Activated naive CD4-positive, alpha-beta T cell treated with anti-CD3 and anti-CD28 coated beads, Interleukin-2, amount 50 U/mL, for 72 hours (primary cell): Measurements from ENCODE around the gene TECPR1. TPM values are rescaled to one million over a fixed set of nuclear protein-coding genes. Genes with fewer than 3 reads are reported as not detected.
A peak's percentile ranks its signal among the peaks of the same experiment; 100 is the strongest.
"Not testable (repeated sequence)": the region's sequence is repeated elsewhere in the genome, so short reads cannot be mapped to it uniquely, and the experiment has no call there.

Experiments
- ATAC-seq, 2 donors: fragments of 150-1000 bp; cut with Tn5 transposase; 2 replicates each; pipeline ENCODE4 v1.10.0; 2021; ENCODE audit warnings: mild to moderate bottlenecking in 2 of 2, moderate library complexity in 2 of 2
- DNase-seq, 2 donors: peaks; one replicate each; pipeline ENCODE4 v3.0.0; 2021 to 2022; ENCODE audit warnings: low spot score in 2 of 2
- H3K27ac Mint-ChIP-seq, 2 donors: one replicate each; pipeline ENCODE4 v1.8.0; 2022; ENCODE audit warnings: mild to moderate bottlenecking in 2 of 2, mixed read lengths in 2 of 2
- H3K36me3 Mint-ChIP-seq, 2 donors: one replicate each; pipeline ENCODE4 v1.8.0; 2022; ENCODE audit warnings: mixed read lengths in 2 of 2
- H3K9me3 Mint-ChIP-seq, 2 donors: one replicate each; pipeline ENCODE4 v1.8.0; 2022; ENCODE audit warnings: mixed read lengths in 2 of 2
- total RNA-seq, 2 donors: library from RNA; stranded (reverse); gene quantifications; one replicate each; pipeline ENCODE4 v1.2.3, GENCODE V29; 2022

The TECPR1 gene
- total RNA-seq, 2 donors from 2014 or later, result 37.9 to 62.0 TPM

- H3K9me3 Mint-ChIP-seq, result no peaks in the 10 kb centered on the region
- no peaks in the 10 kb centered on the region for H3K36me3 Mint-ChIP-seq
- no peak for DNase-seq
- no peak overlapping the region for H3K27ac Mint-ChIP-seq
- no peak for ATAC-seq
These were observed 27.9 kb downstream of the TECPR1 start for GRCh38 chr7:98223898-98224700.

DNA sequence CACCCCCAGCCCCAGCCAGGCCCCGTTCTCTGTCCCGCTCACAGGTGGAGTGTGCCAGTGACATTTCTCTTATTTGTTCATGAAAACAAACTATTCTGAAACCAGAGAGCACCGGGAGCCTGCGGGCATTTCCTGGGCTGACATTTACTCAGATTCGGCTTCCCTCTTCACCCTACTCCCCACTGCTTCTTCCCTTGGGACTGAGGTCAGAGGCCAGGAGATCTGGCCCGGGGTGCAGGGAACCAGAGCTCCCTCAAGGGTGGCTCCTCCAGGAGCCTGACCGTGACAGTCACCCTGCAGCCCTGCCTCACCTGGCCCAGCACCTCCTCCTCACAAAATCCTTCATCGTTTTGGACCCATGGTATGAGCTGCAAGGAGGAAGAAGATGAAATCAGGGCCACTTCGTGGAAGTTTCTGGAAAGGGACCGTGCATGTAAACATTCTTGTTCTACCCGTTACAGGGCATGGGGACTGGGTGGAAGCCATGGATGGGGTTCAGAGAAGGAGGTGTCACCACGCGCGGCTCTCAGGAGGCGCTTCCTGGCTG, 28.6 kb downstream of the TECPR1 start:
- H3K9me3 Mint-ChIP-seq, result no peaks in the 10 kb centered on the region
- ATAC-seq (no peak), DNase-seq (no peak)
- no peaks in the 10 kb centered on the region for H3K36me3 Mint-ChIP-seq
- H3K27ac Mint-ChIP-seq, result no peak overlapping the region

GRCh38 chr7:98222533-98223195, 29.4 kb downstream of the TECPR1 start:
- DNase-seq (no peak), ATAC-seq (no peak)
- H3K27ac Mint-ChIP-seq, result no peak overlapping the region
- no peaks in the 10 kb centered on the region for H3K9me3 Mint-ChIP-seq
- H3K36me3 Mint-ChIP-seq, result no peaks in the 10 kb centered on the region

GRCh38 chr7:98221611-98222532, 30.2 kb downstream of the TECPR1 start:
- Mint-ChIP-seq H3K9me3 (no peaks in the 10 kb centered on the region), H3K36me3 (no peaks in the 10 kb centered on the region), H3K27ac (no peak overlapping the region)
- DNase-seq (no peak), ATAC-seq (no peak)

- ATAC-seq, H3K36me3 Mint-ChIP-seq, H3K9me3 Mint-ChIP-seq, H3K27ac Mint-ChIP-seq, DNase-seq: not testable (repeated sequence)
These were observed 32.6 kb downstream of the TECPR1 start for GRCh38 chr7:98219382-98219781.

- peak overlapping the region in 1 of 2 donors; percentile 77 for H3K27ac Mint-ChIP-seq
- ATAC-seq, result no peak
These were observed 34.1 kb downstream of the TECPR1 start for GRCh38 chr7:98217623-98218582.

GRCh38 chr7:98216941-98217622, 35.0 kb downstream of the TECPR1 start:
- no peaks in the 10 kb centered on the region for H3K36me3 Mint-ChIP-seq
- no peak for DNase-seq
- ATAC-seq, result no peak
- H3K27ac Mint-ChIP-seq, result peak overlapping the region in 1 of 2 donors; percentile 74
- H3K9me3 Mint-ChIP-seq, result no peaks in the 10 kb centered on the region

More at GRCh38 chr7:98217623-98218582, 34.1 kb downstream of the TECPR1 start:
- Mint-ChIP-seq H3K36me3 (no peaks in the 10 kb centered on the region), H3K9me3 (no peaks in the 10 kb centered on the region)
- DNase-seq, result no peak

DNA sequence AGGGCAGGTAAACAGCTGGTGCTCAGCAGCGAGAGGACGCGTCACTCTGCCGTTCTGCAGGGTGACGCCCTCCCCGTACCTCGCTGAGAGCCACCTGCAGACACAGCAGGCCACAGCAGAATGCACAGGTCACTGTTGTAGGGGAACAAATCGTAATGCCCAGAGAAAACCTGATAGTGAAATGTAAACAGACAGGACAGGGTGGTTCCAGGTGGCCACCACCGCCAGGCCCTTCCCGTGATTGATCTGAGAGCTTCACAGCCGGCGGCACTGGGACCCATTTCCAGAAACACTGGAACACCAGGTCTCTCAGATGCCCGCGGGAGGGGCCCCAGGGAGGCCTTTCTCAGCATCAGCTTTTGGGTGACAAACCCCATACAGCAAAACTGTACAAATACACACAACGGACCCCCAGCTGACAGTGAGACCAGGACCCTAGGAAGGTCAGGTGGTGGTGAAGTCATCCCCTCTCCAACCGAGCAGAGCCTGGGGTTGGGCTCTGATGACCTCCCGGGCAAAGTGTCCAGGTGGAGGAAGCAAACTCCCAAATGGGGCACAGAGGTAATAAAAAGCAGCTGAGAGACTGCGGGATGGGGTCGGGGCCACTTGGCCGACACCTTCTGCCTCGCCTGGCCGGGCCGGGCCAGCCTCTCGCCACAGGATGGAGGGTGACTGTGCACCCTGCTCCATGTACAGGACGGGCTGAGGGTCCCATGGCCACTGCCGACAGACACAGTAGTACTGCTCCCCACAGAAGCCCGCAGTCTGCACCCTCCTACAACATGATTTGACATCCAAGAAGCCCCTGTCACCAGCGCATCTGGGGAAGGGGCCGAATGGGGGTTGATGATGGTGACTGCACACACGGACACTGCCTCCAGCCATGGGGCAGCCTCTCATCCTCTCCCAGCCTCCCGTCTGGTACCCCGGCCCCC, 36.2 kb downstream of the TECPR1 start:
- peak overlapping the region; percentile 35 to 60 for H3K27ac Mint-ChIP-seq
- no peaks in the 10 kb centered on the region for H3K36me3 Mint-ChIP-seq
- ATAC-seq, result no peak
- no peaks in the 10 kb centered on the region for H3K9me3 Mint-ChIP-seq
- no peak for DNase-seq

- DNase-seq (no peak), ATAC-seq (no peak)
- no peaks in the 10 kb centered on the region for H3K36me3 Mint-ChIP-seq
- no peaks in the 10 kb centered on the region for H3K9me3 Mint-ChIP-seq
- no peak overlapping the region for H3K27ac Mint-ChIP-seq
These were observed 37.2 kb downstream of the TECPR1 start for GRCh38 chr7:98214811-98215321.

DNA sequence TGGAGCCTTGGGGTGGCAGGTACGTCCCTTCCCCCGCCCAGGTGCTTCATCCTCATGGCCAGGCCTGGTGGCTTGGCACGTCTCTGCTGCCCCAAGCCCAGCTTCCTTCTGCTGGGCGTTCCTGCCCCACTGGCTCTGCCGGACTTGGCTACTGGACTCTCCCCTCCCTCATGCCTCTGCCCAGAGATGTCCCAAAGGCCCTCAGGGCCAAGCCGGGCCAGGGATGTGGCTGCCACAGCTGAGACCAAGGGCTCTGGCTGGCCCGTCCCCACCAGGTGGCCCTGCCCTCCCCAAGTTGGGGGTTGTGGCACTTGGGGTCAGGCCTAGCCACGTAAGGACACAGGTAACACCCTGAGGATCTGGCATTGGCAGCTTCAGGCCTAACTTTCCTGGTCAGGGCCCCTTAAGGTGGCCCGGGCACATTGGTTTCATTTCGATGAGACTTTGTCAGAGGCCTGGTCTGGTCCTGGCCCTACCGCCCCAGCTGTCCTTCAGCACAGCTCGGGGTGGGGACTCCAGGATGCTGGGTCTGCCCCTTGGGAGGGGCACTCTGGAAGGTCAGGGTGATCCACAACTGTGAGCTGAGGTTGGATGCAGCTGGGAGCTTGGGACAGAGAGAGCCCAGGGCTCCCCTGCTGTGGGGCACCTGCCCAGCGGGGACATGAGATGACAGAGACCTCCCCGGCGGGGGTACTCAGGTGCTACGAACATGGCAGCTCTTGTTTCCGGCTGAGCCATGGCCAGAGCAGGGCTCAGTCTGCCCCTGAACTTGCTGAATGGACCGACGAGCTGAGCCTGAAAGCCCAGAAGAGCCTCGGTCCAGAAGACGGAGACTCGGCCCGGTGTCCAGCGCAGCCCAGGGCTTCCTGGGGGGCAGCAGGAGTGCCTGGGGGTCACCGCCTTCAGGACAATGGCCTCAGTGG, 37.9 kb downstream of the TECPR1 start:
- ATAC-seq, result peak in 1 of 2 donors; percentile 2
- H3K36me3 Mint-ChIP-seq, result no peaks in the 10 kb centered on the region
- peak overlapping the region in 1 of 2 donors; percentile 35 for H3K27ac Mint-ChIP-seq
- no peaks in the 10 kb centered on the region for H3K9me3 Mint-ChIP-seq
- DNase-seq, result no peak

DNA sequence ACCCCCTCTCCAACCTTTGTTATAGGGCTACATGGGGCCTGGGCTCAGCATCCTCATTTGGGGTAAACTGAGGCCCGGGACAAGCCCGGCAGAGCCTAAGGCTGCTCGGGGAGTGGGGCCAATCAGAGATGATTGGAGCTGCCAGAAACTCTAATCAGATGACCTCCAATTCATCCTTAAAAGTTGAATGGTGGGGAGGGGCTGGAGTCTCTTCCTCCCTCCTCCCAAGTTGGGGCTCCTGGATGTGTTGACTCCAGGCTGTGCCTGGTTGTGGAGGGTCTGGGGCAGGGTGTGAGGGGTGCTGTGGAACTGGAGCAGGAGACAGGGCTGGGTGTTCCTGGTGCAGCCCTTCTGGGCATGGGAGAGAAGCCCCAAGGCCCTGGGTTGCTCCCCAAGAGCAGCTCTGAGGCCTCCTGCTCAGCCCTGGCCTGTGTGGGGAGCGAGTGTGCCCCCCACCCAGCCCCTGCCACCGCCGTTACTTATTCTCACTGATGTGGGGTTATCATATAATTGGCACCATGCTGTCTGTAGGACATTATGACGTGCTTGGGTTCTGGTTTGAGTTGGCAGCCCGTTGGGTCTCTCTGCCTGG, 38.6 kb downstream of the TECPR1 start:
- Mint-ChIP-seq H3K36me3 (no peaks in the 10 kb centered on the region), H3K27ac (no peak overlapping the region), H3K9me3 (no peaks in the 10 kb centered on the region)
- DNase-seq, result no peak
- ATAC-seq, result no peak

DNA sequence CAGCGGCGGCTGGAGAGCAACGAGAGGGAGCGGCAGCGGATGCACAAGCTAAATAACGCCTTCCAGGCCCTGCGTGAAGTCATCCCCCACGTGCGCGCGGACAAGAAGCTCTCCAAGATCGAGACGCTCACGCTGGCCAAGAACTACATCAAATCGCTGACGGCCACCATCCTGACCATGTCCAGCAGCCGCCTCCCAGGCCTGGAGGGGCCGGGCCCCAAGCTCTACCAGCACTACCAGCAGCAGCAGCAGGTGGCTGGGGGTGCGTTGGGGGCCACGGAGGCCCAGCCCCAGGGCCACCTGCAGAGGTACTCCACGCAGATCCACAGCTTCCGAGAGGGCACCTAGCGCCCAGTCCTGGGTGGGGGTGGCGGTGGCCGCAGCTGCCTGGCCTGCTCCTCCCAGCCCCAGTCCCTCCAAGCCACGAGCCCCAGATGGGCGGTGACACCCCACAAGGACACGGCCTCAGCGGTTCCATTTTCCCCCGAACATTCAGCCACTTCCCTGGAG, 39.4 kb downstream of the TECPR1 start:
- no peak for ATAC-seq
- Mint-ChIP-seq H3K27ac (no peak overlapping the region), H3K36me3 (no peaks in the 10 kb centered on the region), H3K9me3 (no peaks in the 10 kb centered on the region)
- DNase-seq, result peak in 1 of 2 donors; percentile 50
